ENCODE results near the gene NDUFC1. TPM values are rescaled to one million over a fixed set of nuclear protein-coding genes. Genes with fewer than 3 reads are reported as not detected.

Gene NDUFC1
- total and polyA plus RNA-seq, 2 donors (not counting 1 experiment from before 2014, with no cell fraction given), result 16.9 to 19.1 TPM

DNA sequence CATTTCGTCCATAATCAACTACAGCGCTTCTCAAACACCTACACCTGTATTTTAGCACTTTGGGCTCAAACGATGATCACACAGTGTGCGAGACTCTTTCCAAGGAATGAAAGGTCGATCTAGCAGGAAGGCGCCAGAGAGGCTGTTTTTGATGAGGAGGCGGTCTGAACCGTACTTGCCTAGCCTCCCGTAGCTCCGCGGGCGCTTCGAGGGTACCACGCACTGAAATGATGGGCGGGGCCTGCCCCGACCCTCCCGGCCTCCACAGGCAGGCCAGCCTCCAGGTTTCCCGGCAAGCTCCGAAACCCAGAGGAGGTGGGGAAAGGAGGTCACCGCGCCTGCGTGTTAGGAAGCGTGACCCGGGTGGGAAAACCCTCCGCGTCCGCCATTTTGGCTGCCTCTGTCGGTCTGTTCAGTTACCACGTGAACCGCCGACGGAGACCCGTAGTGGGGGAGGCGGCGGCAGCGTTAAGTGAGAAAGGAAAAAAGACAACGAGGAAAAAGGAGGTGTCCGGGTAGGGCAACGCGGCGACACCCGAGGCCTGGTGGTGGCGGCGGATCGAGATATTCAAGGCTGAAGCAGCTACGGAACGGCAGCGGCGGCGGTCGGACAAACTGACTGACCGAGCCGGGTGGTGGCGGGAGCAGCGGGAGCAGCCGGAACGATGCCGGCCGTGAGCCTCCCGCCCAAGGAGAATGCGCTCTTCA lies 1.0 kb downstream of the NDUFC1 start, which contains the start of gene NAA15:
Gene NAA15, plus strand, starts transcription at position 393 of the 708 bp plus-strand sequence. Its CDS starts 273 bp downstream, at position 666.
- peak within 1 kb of the TSS; percentile 99 for H3K27ac Mint-ChIP-seq
- peaks cover 79% of the 10 kb centered on the region for H3K79me2 ChIP-seq (ENCODE audit: control insufficient read depth, insufficient read depth, low read length)
- peaks cover 0 to 6% of the 10 kb centered on the region in 2 experiments for H3K36me3 ChIP-seq (replicated peaks in 1 of 2; ENCODE audit: control extremely low read depth in 1 of 2, control insufficient read depth in 1 of 2, extremely low read depth in 1 of 2, insufficient read depth in 2 of 2, low read length in 1 of 2)
- DNase-seq (peak; percentile 98), ATAC-seq (ENCODE audit: low read depth) (peak; percentile 89)
- peak within 1 kb of the TSS; percentile 75 to 98 (median 94) for H3K4me3 ChIP-seq (ENCODE audit: control extremely low read depth in 1 of 5, extremely low read depth in 1 of 5, insufficient read depth in 1 of 5, low read depth in 2 of 5, low read length in 4 of 5)
- no peaks in the 10 kb centered on the region for H3K27me3 ChIP-seq (replicated peaks in 1 of 4; ENCODE audit: control extremely low read depth in 1 of 4, control insufficient read depth in 3 of 4, insufficient read depth in 4 of 4, low read length in 3 of 4)
- H4K20me1 ChIP-seq (ENCODE audit: control insufficient read depth, insufficient read depth, low read length, poor library complexity, severe bottlenecking), result peaks cover 8% of the 10 kb centered on the region
- no peaks in the 10 kb centered on the region for H3K27me3 Mint-ChIP-seq
- peak within 1 kb of the TSS; percentile 86 for H2AFZ ChIP-seq (ENCODE audit: insufficient read depth, low read depth, low read length, poor library complexity, severe bottlenecking)
- no peak for TF ChIP-seq EZH2 (IDR thresholded peaks at IDR 0.05; ENCODE audit: borderline replicate concordance, insufficient read depth, low read depth, low read length, poor library complexity, severe bottlenecking)
- TF ChIP-seq, protein P1, sequence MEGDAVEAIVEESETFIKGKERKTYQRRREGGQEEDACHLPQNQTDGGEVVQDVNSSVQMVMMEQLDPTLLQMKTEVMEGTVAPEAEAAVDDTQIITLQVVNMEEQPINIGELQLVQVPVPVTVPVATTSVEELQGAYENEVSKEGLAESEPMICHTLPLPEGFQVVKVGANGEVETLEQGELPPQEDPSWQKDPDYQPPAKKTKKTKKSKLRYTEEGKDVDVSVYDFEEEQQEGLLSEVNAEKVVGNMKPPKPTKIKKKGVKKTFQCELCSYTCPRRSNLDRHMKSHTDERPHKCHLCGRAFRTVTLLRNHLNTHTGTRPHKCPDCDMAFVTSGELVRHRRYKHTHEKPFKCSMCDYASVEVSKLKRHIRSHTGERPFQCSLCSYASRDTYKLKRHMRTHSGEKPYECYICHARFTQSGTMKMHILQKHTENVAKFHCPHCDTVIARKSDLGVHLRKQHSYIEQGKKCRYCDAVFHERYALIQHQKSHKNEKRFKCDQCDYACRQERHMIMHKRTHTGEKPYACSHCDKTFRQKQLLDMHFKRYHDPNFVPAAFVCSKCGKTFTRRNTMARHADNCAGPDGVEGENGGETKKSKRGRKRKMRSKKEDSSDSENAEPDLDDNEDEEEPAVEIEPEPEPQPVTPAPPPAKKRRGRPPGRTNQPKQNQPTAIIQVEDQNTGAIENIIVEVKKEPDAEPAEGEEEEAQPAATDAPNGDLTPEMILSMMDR (IDR thresholded peaks at IDR 0.05), result no peak
- peak within 1 kb of the TSS; percentile 99 for H3K4me3 Mint-ChIP-seq
- H3K27ac ChIP-seq (ENCODE audit: low read length in 2 of 2), result peak within 1 kb of the TSS; percentile 91 to 96
- H3K4me2 ChIP-seq (replicated peaks; ENCODE audit: low read depth, low read length, poor library complexity, severe bottlenecking), result peak within 1 kb of the TSS; percentile 73
- ChIA-PET CTCF (interaction anchor here (0.6 to 4.1 kb wide), 23 partner anchors 9 to 271 kb away, joined by 3 to 24 read pairs (median 4); partner anchors contain the start of genes ELF2 and MGARP), POLR2A (interaction anchor here (0.5 to 3.0 kb wide), 6 partner anchors 9 to 254 kb away, joined by 3 to 28 read pairs (median 8); partner anchors contain the start of genes ELF2 and SETD7)
- H3K4me1 Mint-ChIP-seq, result peaks cover 45% of the 10 kb centered on the region
- intact Hi-C loops (cut with micrococcal nuclease), result loop anchor here (1.0 to 5.0 kb wide), 9 partner anchors 11 to 852 kb away; partner anchors contain the start of genes ELF2, NOCT and SETD7
- peaks cover 22 to 23% of the 10 kb centered on the region in 2 donors for H3K4me1 ChIP-seq (ENCODE audit: control insufficient read depth in 2 of 2, insufficient read depth in 2 of 2, low read length in 2 of 2)
- under 1% methylated on average over 59 of the region's 61 CpGs for WGBS (ENCODE audit: insufficient coverage)
- H3K9me3 Mint-ChIP-seq (ENCODE audit: insufficient read depth), result no peaks in the 10 kb centered on the region
- peak within 1 kb of the TSS; percentile 91 for H3K9ac ChIP-seq (ENCODE audit: low read length)
- no peaks in the 10 kb centered on the region for H3K9me3 ChIP-seq (ENCODE audit: control extremely low read depth in 1 of 3, control insufficient read depth in 2 of 3, insufficient read depth in 1 of 3, low read length in 2 of 3)
